ENCODE results near the gene SP8.

- TF ChIP-seq CTCF (IDR thresholded peaks at IDR 0.05) (no peak), POLR2AphosphoS5 (IDR thresholded peaks at IDR 0.05) (no peak), EP300 (IDR thresholded peaks at IDR 0.05) (no peak)
Measured at GRCh38 chr7:20831956-20832355, 45.3 kb upstream of the SP8 start.

All from stomach (tissue), 4 donors.